Hematopoietic multipotent progenitor cell treated with erythropoietin and hydrocortisone succinate and interleukin-3 and kit ligand, for 17 days (in vitro differentiated cells): ENCODE results near the gene SSU72.
"Not testable (repeated sequence)": the region's sequence is repeated elsewhere in the genome, so short reads cannot be mapped to it uniquely, and the experiment has no call there.

ENCODE experiments used
- DNase-seq: peaks from one replicate; pipeline ENCODE4 v3.0.0-alpha.2; 2015; ENCODE audit warnings: low spot score

Gene SSU72

GRCh38 chr1:1540818-1541628, 33.6 kb downstream of the SSU72 start:
- no peak for DNase-seq

GRCh38 chr1:1540090-1540817, 34.4 kb downstream of the SSU72 start, which contains the start of gene TMEM240:
TMEM240 (minus strand) TSS chr1:1540624; CDS start chr1:1540346, 278 bp downstream.
- DNase-seq: no peak

- no peak for DNase-seq
Observed at GRCh38 chr1:1539310-1540089, 35.2 kb downstream of the SSU72 start.

- no peak for DNase-seq
Observed at GRCh38 chr1:1538989-1539309, 35.7 kb downstream of the SSU72 start.

- no peak for DNase-seq
Observed at GRCh38 chr1:1538334-1538733, 36.3 kb downstream of the SSU72 start.

- no peak for DNase-seq
Observed at GRCh38 chr1:1537626-1538250, 36.9 kb downstream of the SSU72 start.

GRCh38 chr1:1536938-1537546, 37.6 kb downstream of the SSU72 start:
- DNase-seq: no peak

- no peak for DNase-seq
Observed at GRCh38 chr1:1536019-1536937, 38.4 kb downstream of the SSU72 start.

GRCh38 chr1:1535201-1536018, 39.3 kb downstream of the SSU72 start:
- DNase-seq: no peak

- no peak for DNase-seq
Observed at GRCh38 chr1:1534401-1535154, 40.1 kb downstream of the SSU72 start.

- not testable (repeated sequence) for DNase-seq
Observed at GRCh38 chr1:1533894-1534291, 40.8 kb downstream of the SSU72 start.

- not testable (repeated sequence) for DNase-seq
Observed at GRCh38 chr1:1533176-1533893, 41.3 kb downstream of the SSU72 start.

GRCh38 chr1:1531947-1532346, 42.7 kb downstream of the SSU72 start:
- no peak for DNase-seq

- DNase-seq: no peak
Observed at GRCh38 chr1:1529936-1530335, 44.7 kb downstream of the SSU72 start.

GRCh38 chr1:1529321-1529720, 45.3 kb downstream of the SSU72 start:
- DNase-seq: no peak

GRCh38 chr1:1528301-1529267, 46.1 kb downstream of the SSU72 start:
- no peak for DNase-seq
